Measurements from ENCODE around the gene FN3K. TPM values are rescaled to one million over a fixed set of nuclear protein-coding genes. Genes with fewer than 3 reads are reported as not detected.

FN3K gene
- total and polyA plus RNA-seq, 2 of the 4 experiments (the other 2 are of a cell fraction), result 0.90 to 2.9 TPM

GRCh38 chr17:82698065-82698973, 37.1 kb upstream of the FN3K start, which contains the start of gene RAB40B:
Gene RAB40B, minus strand, starts transcription at chr17:82698698. Its CDS starts 102 bp downstream, at chr17:82698596.
- H3K4me2 ChIP-seq (ENCODE audit: low read depth, low read length), result peak within 1 kb of the TSS; percentile 91
- peak within 1 kb of the TSS; percentile 59; the same call in 1 of the 2 replicates for H3K9ac ChIP-seq (ENCODE audit: low read depth, low read length)
- H2BK120ac ChIP-seq (ENCODE audit: low read depth, low read length), result no peak within 1 kb of the TSS
- peak within 1 kb of the TSS; percentile 99 for H2AFZ ChIP-seq (replicated peaks; ENCODE audit: low read length, poor library complexity)
- peaks cover 5% of the 10 kb centered on the region for H3K9me1 ChIP-seq (ENCODE audit: insufficient read depth, low read length)
- ChIA-PET CTCF (no interaction called here), POLR2A (ENCODE audit: unreplicated experiment) (no interaction called here)
- H2BK15ac ChIP-seq (ENCODE audit: low read depth, low read length), result no peak within 1 kb of the TSS
- no peak within 1 kb of the TSS for H4K5ac ChIP-seq (ENCODE audit: low read depth, low read length)
- TF ChIP-seq MXI1 (IDR thresholded peaks at IDR 0.05; ENCODE audit: borderline replicate concordance, low read depth, low read length), result peak; percentile 25; the same call in 1 of the 2 replicates
- no peak for TF ChIP-seq POLR2A (IDR thresholded peaks at IDR 0.05; ENCODE audit: low read depth, low read length)
- TF ChIP-seq RFX5 (IDR thresholded peaks at IDR 0.05; ENCODE audit: low read depth, low read length), result peak; percentile 87
- peak; percentile 69 for TF ChIP-seq FOS (IDR thresholded peaks at IDR 0.05; ENCODE audit: low read depth, low read length)
- no peak for TF ChIP-seq BHLHE40 (IDR thresholded peaks at IDR 0.05; ENCODE audit: low read depth, low read length)
- no peak for TF ChIP-seq ELK1 (IDR thresholded peaks at IDR 0.05; ENCODE audit: borderline replicate concordance, low read depth, low read length)
- peak; percentile 88 for TF ChIP-seq MAZ (IDR thresholded peaks at IDR 0.05; ENCODE audit: borderline replicate concordance, low read depth, low read length)
- no peak for TF ChIP-seq SMC3 (IDR thresholded peaks at IDR 0.05; ENCODE audit: low read depth, low read length)
- TF ChIP-seq CHD1 (IDR thresholded peaks at IDR 0.05; ENCODE audit: low read depth, low read length), result no peak
- no peak for TF ChIP-seq RAD21 (IDR thresholded peaks at IDR 0.05; ENCODE audit: low read length)
- WGBS, 2 experiments (ENCODE audit: extremely low coverage in 2 of 2, insufficient read length in 1 of 2), result 2% methylated on average over 35 of the region's 112 CpGs; no CpG with 5 or more reads in 1 of the 2 experiments
- DNase-seq (peak; percentile 98), ATAC-seq (ENCODE audit: low read depth) (peak; percentile 99)
- no peak within 1 kb of the TSS for H2BK5ac ChIP-seq (ENCODE audit: low read depth, low read length, poor library complexity, severe bottlenecking)
- BruUV-seq (replicated peaks), result no TSS peak
- peaks cover 2% of the 10 kb centered on the region for H3K9me3 ChIP-seq (ENCODE audit: control insufficient read depth, insufficient read depth, low read length)
- peaks cover 0 to 7% of the 10 kb centered on the region in 2 experiments; a peak in 2 of 4 replicates for H3K79me1 ChIP-seq (ENCODE audit: low read depth in 1 of 2, low read length in 2 of 2)
- no peak within 1 kb of the TSS for H2BK20ac ChIP-seq (ENCODE audit: low read depth, low read length)
- H4K8ac ChIP-seq (ENCODE audit: low read depth in 2 of 2, low read length in 2 of 2), result peak within 1 kb of the TSS in 1 of 2 experiments; percentile 35; a peak in 1 of 4 replicates
- H3K18ac ChIP-seq (ENCODE audit: low read depth, low read length), result no peak within 1 kb of the TSS
- intact Hi-C loops (cut with micrococcal nuclease), result loop anchor here (2.0 kb wide), 1 partner anchor 54 kb away; the partner anchor contains the start of gene TBCD
- no peak within 1 kb of the TSS for H3K56ac ChIP-seq (ENCODE audit: extremely low read depth, insufficient read depth, low read length)
- H2AK5ac ChIP-seq (ENCODE audit: low read depth, low read length), result no peak within 1 kb of the TSS
- dilution Hi-C loops (cut with HindIII; ENCODE audit: low sequenced_read_pairs, unreplicated experiment), result no loop called here
- peaks cover 2% of the 10 kb centered on the region; the same call in 1 of the 2 replicates for H3K27me3 ChIP-seq (ENCODE audit: control insufficient read depth, insufficient read depth, low read length)
- no peak within 1 kb of the TSS; the same call in 1 of the 2 replicates for H3K27ac ChIP-seq (ENCODE audit: insufficient read depth, low read length)
- H2AK9ac ChIP-seq (replicated peaks; ENCODE audit: low read depth, low read length, poor library complexity), result peak within 1 kb of the TSS; percentile 84
- H3K4me3 ChIP-seq (ENCODE audit: insufficient read depth, low read depth, low read length), result peak within 1 kb of the TSS; percentile 89
- H3K14ac ChIP-seq (replicated peaks; ENCODE audit: low read depth, low read length), result no peak within 1 kb of the TSS
- H4K91ac ChIP-seq (ENCODE audit: insufficient read depth, low read depth, low read length), result no peak within 1 kb of the TSS
- no peaks in the 10 kb centered on the region; the same call in 1 of the 2 replicates for H4K20me1 ChIP-seq (ENCODE audit: insufficient read depth, low read length)
- H3K36me3 ChIP-seq (ENCODE audit: control insufficient read depth, insufficient read depth, low read length), result no peaks in the 10 kb centered on the region
- in situ Hi-C loops (cut with MboI; ENCODE audit: low sequenced_read_pairs), result no loop called here
- peak within 1 kb of the TSS; percentile 80 for H3K23ac ChIP-seq (ENCODE audit: low read depth, low read length)
- no peak within 1 kb of the TSS for H3K4ac ChIP-seq (ENCODE audit: low read depth, low read length)
- peaks cover 6% of the 10 kb centered on the region; the same call in 1 of the 2 replicates for H3K4me1 ChIP-seq (ENCODE audit: control insufficient read depth, insufficient read depth, low read length)
